Endodermal cell (in vitro differentiated cells): Measurements from ENCODE around the gene MORC1. TPM values are rescaled to one million over a fixed set of nuclear protein-coding genes. Genes with fewer than 3 reads are reported as not detected.

Experiments
- DNase-seq: peaks from one replicate; pipeline ENCODE4 v3.0.0-alpha.2; 2017
- H3K27ac ChIP-seq: 2 replicates; pipeline ENCODE4 v1.5.1; 2013; ENCODE audit warnings: mild to moderate bottlenecking, low read depth, low read length, moderate library complexity
- H3K27me3 ChIP-seq: 2 replicates; pipeline ENCODE4 v1.6.1; 2013; ENCODE audit warnings: mild to moderate bottlenecking, low read length, moderate library complexity; ENCODE audit not compliant: insufficient read depth, control insufficient read depth, poor library complexity, severe bottlenecking
- H3K36me3 ChIP-seq: 2 replicates; pipeline ENCODE4 v1.7.0; 2013; ENCODE audit warnings: mild to moderate bottlenecking, low read length, moderate library complexity; ENCODE audit not compliant: control insufficient read depth, insufficient read depth
- H3K4me1 ChIP-seq: one replicate; pipeline ENCODE4 v1.7.0; 2013; ENCODE audit warnings: low read length; ENCODE audit not compliant: control insufficient read depth, insufficient read depth
- H3K4me3 ChIP-seq: 2 replicates; pipeline ENCODE4 v1.5.1; 2013; ENCODE audit warnings: mild to moderate bottlenecking, low read length, moderate library complexity
- H3K9ac ChIP-seq: 2 replicates; pipeline ENCODE4 v1.6.1; 2013; ENCODE audit warnings: mild to moderate bottlenecking, low read length, moderate library complexity; ENCODE audit not compliant: poor library complexity, severe bottlenecking; ENCODE audit errors: extremely low read depth
- H3K9me3 ChIP-seq: 2 replicates; pipeline ENCODE4 v1.6.1; 2013; ENCODE audit warnings: mild to moderate bottlenecking, low read length, moderate library complexity; ENCODE audit not compliant: control insufficient read depth
- H3K27ac Mint-ChIP-seq: 2 replicates; pipeline ENCODE4 v1.8.0; 2020; ENCODE audit warnings: mixed read lengths
- H3K27me3 Mint-ChIP-seq: 2 replicates; pipeline ENCODE4 v1.8.0; 2021; ENCODE audit warnings: mild to moderate bottlenecking, mixed read lengths; ENCODE audit not compliant: insufficient read depth
- H3K36me3 Mint-ChIP-seq: 2 replicates; pipeline ENCODE4 v1.8.0; 2020; ENCODE audit warnings: low read depth, mixed read lengths
- H3K4me1 Mint-ChIP-seq: 2 replicates; pipeline ENCODE4 v1.8.0; 2020; ENCODE audit warnings: mixed read lengths
- H3K4me3 Mint-ChIP-seq: 2 replicates; pipeline ENCODE4 v1.8.0; 2020; ENCODE audit warnings: mild to moderate bottlenecking, moderate library complexity, mixed read lengths
- H3K9me3 Mint-ChIP-seq: 2 replicates; pipeline ENCODE4 v1.8.0; 2020; ENCODE audit warnings: mild to moderate bottlenecking, mixed read lengths
- CTCF ChIP-seq: fragments of 200-600 bp; sonication (generic); conservative IDR thresholded peaks from 2 replicates; pipeline ENCODE4 v1.5.0; 2021; ENCODE audit warnings: antibody characterized with exemption, mild to moderate bottlenecking
- WGBS, 2 experiments: methylation state at CpG; one replicate each; pipeline versions ENCODE4 v1.1.5 to v1.1.7; 2013; ENCODE audit warnings: missing lambda C conversion rate in 2 of 2, mixed read lengths in 1 of 2; ENCODE audit not compliant: insufficient coverage in 1 of 2, insufficient read length in 1 of 2; 5-methylcytosine and 5-hydroxymethylcytosine counted together
- total RNA-seq, 2 donors: library from RNA; stranded (reverse); fragmentation: NEBNext Ultra II Directional in 1 of 2; extraction: Animal tissue kit (Norgen Biotek cat#: 25700) in 1 of 2; gene quantifications; 2 replicates in 1 of 2; 3 replicates in 1 of 2; pipeline ENCODE4 v1.2.1, GENCODE V29; 2021

Gene MORC1
- total RNA-seq, 2 donors from 2014 or later, result not detected

GRCh38 chr3:109023656-109024254 lies 94.2 kb downstream of the MORC1 start:
- Mint-ChIP-seq H3K27ac (no peak overlapping the region), H3K9me3 (no peaks in the 10 kb centered on the region), H3K4me3 (no peak overlapping the region), H3K4me1 (no peaks in the 10 kb centered on the region), H3K36me3 (no peaks in the 10 kb centered on the region), H3K27me3 (no peaks in the 10 kb centered on the region)
- no peaks in the 10 kb centered on the region for H3K36me3 ChIP-seq
- no peak overlapping the region for H3K4me3 ChIP-seq
- WGBS, 2 experiments, result 44 to 80% methylated on average over 1 to 2 of the region's 3 CpGs
- no peak overlapping the region for H3K27ac ChIP-seq
- H3K9ac ChIP-seq, result no peak overlapping the region
- peak; percentile 72 for DNase-seq
- TF ChIP-seq CTCF, result peak; percentile 90
- H3K9me3 ChIP-seq, result no peaks in the 10 kb centered on the region
- no peaks in the 10 kb centered on the region for H3K27me3 ChIP-seq
- no peaks in the 10 kb centered on the region for H3K4me1 ChIP-seq

- Histone ChIP-seq H3K9ac (no peak overlapping the region), H3K27ac (no peak overlapping the region), H3K4me1 (no peaks in the 10 kb centered on the region), H3K27me3 (no peaks in the 10 kb centered on the region), H3K36me3 (no peaks in the 10 kb centered on the region), H3K4me3 (no peak overlapping the region), H3K9me3 (no peaks in the 10 kb centered on the region)
- no peak overlapping the region for H3K27ac Mint-ChIP-seq
- H3K36me3 Mint-ChIP-seq, result no peaks in the 10 kb centered on the region
- no peaks in the 10 kb centered on the region for H3K4me1 Mint-ChIP-seq
- H3K4me3 Mint-ChIP-seq, result no peak overlapping the region
- H3K9me3 Mint-ChIP-seq, result no peaks in the 10 kb centered on the region
- DNase-seq, result no peak
- TF ChIP-seq CTCF, result no peak
- WGBS, 2 experiments, result 85% methylated on average over 1 of the region's 1 CpG; no CpG with 5 or more reads in 1 of the 2 experiments
- no peaks in the 10 kb centered on the region for H3K27me3 Mint-ChIP-seq
These were observed 94.8 kb downstream of the MORC1 start for GRCh38 chr3:109023167-109023566.

- no peaks in the 10 kb centered on the region for H3K36me3 ChIP-seq
- no peaks in the 10 kb centered on the region for H3K9me3 ChIP-seq
- no peak overlapping the region for H3K4me3 ChIP-seq
- TF ChIP-seq CTCF, result no peak
- H3K4me1 ChIP-seq, result no peaks in the 10 kb centered on the region
- Mint-ChIP-seq H3K9me3 (no peaks in the 10 kb centered on the region), H3K27ac (no peak overlapping the region), H3K4me3 (no peak overlapping the region), H3K36me3 (no peaks in the 10 kb centered on the region), H3K27me3 (no peaks in the 10 kb centered on the region), H3K4me1 (no peaks in the 10 kb centered on the region)
- no peaks in the 10 kb centered on the region for H3K27me3 ChIP-seq
- WGBS, 2 experiments, result 88 to 100% methylated on average over 1 of the region's 1 CpG
- no peak overlapping the region for H3K27ac ChIP-seq
- no peak overlapping the region for H3K9ac ChIP-seq
- DNase-seq, result no peak
These were observed 96.4 kb downstream of the MORC1 start for GRCh38 chr3:109021556-109021955.
